Astrocyte (in vitro differentiated cells and primary cell): Measurements from ENCODE around the gene PCDHA4. TPM values are rescaled to one million over a fixed set of nuclear protein-coding genes. Genes with fewer than 3 reads are reported as not detected.
"Not testable (repeated sequence)": the region's sequence is repeated elsewhere in the genome, so short reads cannot be mapped to it uniquely, and the experiment has no call there.

Source experiments
- DNase-seq: peaks from one replicate; pipeline ENCODE4 v3.0.0-alpha.2; 2010; ENCODE audit warnings: low read depth
- FAIRE-seq: peaks from 2 replicates; lab custom pipeline; 2011; peaks lifted over from hg19 to GRCh38; lab: Jason Lieb, UNC
- H2AFZ ChIP-seq: 2 replicates; pipeline ENCODE4 v1.6.0; 2012; ENCODE audit warnings: low read depth, low read length, inconsistent platforms
- H3K27ac ChIP-seq: 2 replicates; pipeline ENCODE4 v1.5.1; 2011; ENCODE audit warnings: low read depth, low read length, inconsistent platforms
- H3K27me3 ChIP-seq: 2 replicates; pipeline ENCODE4 v1.6.0; 2011; ENCODE audit warnings: low read length, inconsistent platforms; ENCODE audit not compliant: insufficient read depth
- H3K36me3 ChIP-seq: 2 replicates; pipeline ENCODE4 v1.5.1; 2011; ENCODE audit warnings: low read length, inconsistent platforms; ENCODE audit not compliant: insufficient read depth
- H3K4me1 ChIP-seq: 2 replicates; pipeline ENCODE4 v1.5.1; 2011; ENCODE audit warnings: low read length, inconsistent platforms; ENCODE audit not compliant: insufficient read depth
- H3K4me2 ChIP-seq: 2 replicates; pipeline ENCODE4 v1.6.0; 2012; ENCODE audit warnings: low read length, inconsistent platforms
- H3K4me3 ChIP-seq: 2 replicates; pipeline ENCODE4 v1.5.1; 2011; ENCODE audit warnings: low read depth, mild to moderate bottlenecking, low read length, inconsistent platforms; ENCODE audit not compliant: insufficient read depth
- H3K79me2 ChIP-seq: 2 replicates; pipeline ENCODE4 v1.6.0; 2012; ENCODE audit warnings: mild to moderate bottlenecking, low read length, inconsistent platforms; ENCODE audit not compliant: insufficient read depth
- H3K9ac ChIP-seq: 2 replicates; pipeline ENCODE4 v1.6.0; 2012; ENCODE audit warnings: mild to moderate bottlenecking, low read length, inconsistent platforms
- H3K9me3 ChIP-seq: 2 replicates; pipeline ENCODE4 v1.5.1; 2012; ENCODE audit warnings: low read depth, mild to moderate bottlenecking, low read length, inconsistent platforms; ENCODE audit not compliant: insufficient read depth
- H4K20me1 ChIP-seq: 2 replicates; pipeline ENCODE4 v1.6.0; 2012; ENCODE audit warnings: low read length, inconsistent platforms; ENCODE audit not compliant: insufficient read depth
- H3K27ac Mint-ChIP-seq: one replicate; pipeline ENCODE4 v1.8.0; 2021; ENCODE audit warnings: mild to moderate bottlenecking, mixed read lengths; ENCODE audit not compliant: unreplicated experiment
- H3K27me3 Mint-ChIP-seq: one replicate; pipeline ENCODE4 v1.8.0; 2021; ENCODE audit warnings: low read depth, mixed read lengths; ENCODE audit not compliant: unreplicated experiment
- H3K36me3 Mint-ChIP-seq: one replicate; pipeline ENCODE4 v1.8.0; 2021; ENCODE audit warnings: low read depth, mixed read lengths; ENCODE audit not compliant: unreplicated experiment
- H3K4me1 Mint-ChIP-seq: one replicate; pipeline ENCODE4 v1.8.0; 2021; ENCODE audit warnings: low read depth, mixed read lengths; ENCODE audit not compliant: unreplicated experiment
- H3K4me3 Mint-ChIP-seq: one replicate; pipeline ENCODE4 v1.8.0; 2021; ENCODE audit warnings: mild to moderate bottlenecking, moderate library complexity, mixed read lengths; ENCODE audit not compliant: unreplicated experiment
- H3K9me3 Mint-ChIP-seq: one replicate; pipeline ENCODE4 v1.8.0; 2021; ENCODE audit warnings: mild to moderate bottlenecking, mixed read lengths; ENCODE audit not compliant: unreplicated experiment
- CTCF ChIP-seq: IDR thresholded peaks from 2 replicates; pipeline ENCODE4 v1.5.1; 2011; ENCODE audit warnings: low read depth, mild to moderate bottlenecking, inconsistent platforms, low read length, moderate library complexity; ENCODE audit not compliant: insufficient read depth
- EZH2 ChIP-seq: IDR thresholded peaks from 2 replicates; pipeline ENCODE4 v1.6.1; 2012; ENCODE audit warnings: mild to moderate bottlenecking, low read length, inconsistent platforms; ENCODE audit not compliant: insufficient read depth
- total RNA-seq: library from RNA; stranded (reverse); gene quantifications from 2 replicates; pipeline ENCODE4 v1.2.1, GENCODE V29; 2021

The PCDHA4 gene
- total RNA-seq, 1 donor from 2014 or later: 9.6 TPM

- H3K27ac Mint-ChIP-seq, H3K4me1 ChIP-seq: not testable (repeated sequence)
Measured at GRCh38 chr5:140787849-140788504, 18.9 kb upstream of the PCDHA4 start.

GRCh38 chr5:140791089-140791488 is 15.8 kb upstream of the PCDHA4 start:
- Histone ChIP-seq H3K4me3 (no peak overlapping the region), H3K36me3 (no peaks in the 10 kb centered on the region), H3K4me1 (no peaks in the 10 kb centered on the region), H3K9ac (no peak overlapping the region), H3K4me2 (no peak overlapping the region), H3K79me2 (no peaks in the 10 kb centered on the region), H2AFZ (no peak overlapping the region), H3K27ac (no peak overlapping the region), H3K27me3 (no peaks in the 10 kb centered on the region), H4K20me1 (no peaks in the 10 kb centered on the region), H3K9me3 (peaks cover 17% of the 10 kb centered on the region)
- no peak for TF ChIP-seq EZH2
- TF ChIP-seq CTCF: no peak
- Mint-ChIP-seq H3K27ac (no peak overlapping the region), H3K4me3 (no peak overlapping the region), H3K36me3 (peaks cover 9% of the 10 kb centered on the region), H3K27me3 (no peaks in the 10 kb centered on the region), H3K4me1 (no peaks in the 10 kb centered on the region), H3K9me3 (peaks cover 23% of the 10 kb centered on the region)
- no peak for DNase-seq
- no peak for FAIRE-seq

More at GRCh38 chr5:140787849-140788504, 18.9 kb upstream of the PCDHA4 start:
- H3K9me3 Mint-ChIP-seq: peaks cover 22% of the 10 kb centered on the region
- not testable (repeated sequence) for H3K36me3 Mint-ChIP-seq, DNase-seq, H3K4me2 ChIP-seq, H3K4me1 Mint-ChIP-seq, H3K36me3 ChIP-seq, H3K79me2 ChIP-seq, H3K27me3 Mint-ChIP-seq, H4K20me1 ChIP-seq, H3K4me3 ChIP-seq, H3K4me3 Mint-ChIP-seq, FAIRE-seq, H3K27me3 ChIP-seq, H2AFZ ChIP-seq, H3K27ac ChIP-seq, H3K9ac ChIP-seq
- H3K9me3 ChIP-seq: peaks cover 14% of the 10 kb centered on the region

GRCh38 chr5:140794595-140795258 is 12.1 kb upstream of the PCDHA4 start, which contains the start of gene PCDHA2:
PCDHA2 (plus strand) TSS chr5:140794852.
- Histone ChIP-seq H3K4me2 (no peak within 1 kb of the TSS), H3K4me1 (no peaks in the 10 kb centered on the region), H3K27ac (no peak within 1 kb of the TSS), H2AFZ (no peak within 1 kb of the TSS), H3K4me3 (no peak within 1 kb of the TSS), H3K79me2 (no peaks in the 10 kb centered on the region), H4K20me1 (no peaks in the 10 kb centered on the region), H3K9me3 (peaks cover 10% of the 10 kb centered on the region), H3K27me3 (no peaks in the 10 kb centered on the region), H3K36me3 (no peaks in the 10 kb centered on the region), H3K9ac (no peak within 1 kb of the TSS)
- no peaks in the 10 kb centered on the region for H3K27me3 Mint-ChIP-seq
- peak within 1 kb of the TSS; percentile 89 for H3K4me3 Mint-ChIP-seq
- H3K36me3 Mint-ChIP-seq: peaks cover 10% of the 10 kb centered on the region
- FAIRE-seq (no peak), DNase-seq (no peak)
- TF ChIP-seq EZH2 (no peak), CTCF (no peak)
- no peak within 1 kb of the TSS for H3K27ac Mint-ChIP-seq
- H3K4me1 Mint-ChIP-seq: no peaks in the 10 kb centered on the region
- H3K9me3 Mint-ChIP-seq: peaks cover 14% of the 10 kb centered on the region
